ENCODE data around the gene SLAIN2. TPM values are rescaled to one million over a fixed set of nuclear protein-coding genes. Genes with fewer than 3 reads are reported as not detected.
"Not testable (repeated sequence)": the region's sequence is repeated elsewhere in the genome, so short reads cannot be mapped to it uniquely, and the experiment has no call there.

Gene SLAIN2
- total RNA-seq, 2 experiments from 2014 or later: 54.9 to 63.8 TPM

GRCh38 chr4:48429709-48430474 is 88.6 kb downstream of the SLAIN2 start:
- intact Hi-C loops (cut with micrococcal nuclease): loop anchor here (2.0 to 10.0 kb wide), 3 partner anchors 55 to 113 kb away; partner anchors contain the start of genes SLAIN2 and SLC10A4
- Mint-ChIP-seq H3K27me3 (no peaks in the 10 kb centered on the region), H3K27ac (no peak overlapping the region), H3K4me1 (ENCODE audit: low read depth) (peaks cover 36% of the 10 kb centered on the region), H3K36me3 (peaks cover 4% of the 10 kb centered on the region), H3K9me3 (no peaks in the 10 kb centered on the region), H3K4me3 (no peak overlapping the region)
- no peak for DNase-seq
- CTCF ChIA-PET: interaction anchor here (0.6 kb wide), 1 partner anchor 103 kb away, joined by 3 read pairs; no protein-coding TSS in a partner anchor
- POLR2A ChIA-PET: no interaction called here

- peaks cover under 1% of the 10 kb centered on the region for H3K36me3 Mint-ChIP-seq
- ChIA-PET CTCF (no interaction called here), POLR2A (no interaction called here)
- H3K4me1 Mint-ChIP-seq (ENCODE audit: low read depth): peaks cover 36% of the 10 kb centered on the region
- H3K4me3 Mint-ChIP-seq: no peak overlapping the region
- DNase-seq: no peak
- intact Hi-C loops (cut with micrococcal nuclease): loop anchor here (10.0 kb wide), 1 partner anchor 53 kb away; the partner anchor contains the start of gene SLC10A4
- H3K27ac Mint-ChIP-seq: no peak overlapping the region
- no peaks in the 10 kb centered on the region for H3K27me3 Mint-ChIP-seq
- H3K9me3 Mint-ChIP-seq: no peaks in the 10 kb centered on the region
Measured at GRCh38 chr4:48431401-48431800, 90.1 kb downstream of the SLAIN2 start.

GRCh38 chr4:48432017-48432416 is 90.7 kb downstream of the SLAIN2 start:
- no peaks in the 10 kb centered on the region for H3K36me3 Mint-ChIP-seq

DNA sequence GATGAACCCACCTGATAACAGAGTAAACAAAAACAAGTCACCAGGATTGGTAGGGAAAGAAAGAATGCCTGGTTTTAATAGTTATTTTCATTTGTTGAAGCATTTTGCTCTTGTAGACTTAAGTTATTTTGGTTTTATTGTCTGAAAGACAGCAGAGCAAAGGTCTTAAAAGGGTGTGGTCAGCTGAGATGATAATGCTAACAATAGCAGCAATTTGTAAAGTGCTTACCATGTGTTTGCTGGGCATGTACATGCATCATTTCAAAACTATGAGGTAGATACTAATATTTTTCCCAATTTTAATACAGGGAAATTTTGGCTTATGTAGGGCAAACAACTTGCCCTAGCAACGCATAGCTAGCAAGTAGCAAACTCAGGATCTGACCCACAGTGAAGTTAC is 95.0 kb downstream of the SLAIN2 start:
- ChIA-PET CTCF (no interaction called here), POLR2A (no interaction called here)
- H3K4me1 Mint-ChIP-seq (ENCODE audit: low read depth): peaks cover 8% of the 10 kb centered on the region
- no peak for DNase-seq
- H3K4me3 Mint-ChIP-seq: no peak overlapping the region
- H3K36me3 Mint-ChIP-seq: no peaks in the 10 kb centered on the region
- intact Hi-C loops (cut with micrococcal nuclease): loop anchor here (10.0 kb wide), 1 partner anchor 48 kb away; the partner anchor contains the start of gene SLC10A4
- H3K27me3 Mint-ChIP-seq: no peaks in the 10 kb centered on the region
- no peaks in the 10 kb centered on the region for H3K9me3 Mint-ChIP-seq
- no peak overlapping the region for H3K27ac Mint-ChIP-seq

More at GRCh38 chr4:48432017-48432416, 90.7 kb downstream of the SLAIN2 start:
- intact Hi-C loops (cut with micrococcal nuclease): loop anchor here (10.0 kb wide), 1 partner anchor 53 kb away; the partner anchor contains the start of gene SLC10A4
- no peaks in the 10 kb centered on the region for H3K9me3 Mint-ChIP-seq
- ChIA-PET CTCF (no interaction called here), POLR2A (no interaction called here)
- H3K4me1 Mint-ChIP-seq (ENCODE audit: low read depth): peaks cover 36% of the 10 kb centered on the region
- DNase-seq: no peak
- no peak overlapping the region for H3K27ac Mint-ChIP-seq
- no peak overlapping the region for H3K4me3 Mint-ChIP-seq
- H3K27me3 Mint-ChIP-seq: no peaks in the 10 kb centered on the region

- DNase-seq: no peak
- Mint-ChIP-seq H3K36me3 (no peaks in the 10 kb centered on the region), H3K4me1 (ENCODE audit: low read depth) (no peaks in the 10 kb centered on the region), H3K27ac (no peak overlapping the region), H3K4me3 (no peak overlapping the region), H3K27me3 (peaks cover 2% of the 10 kb centered on the region), H3K9me3 (no peaks in the 10 kb centered on the region)
- ChIA-PET CTCF (no interaction called here), POLR2A (no interaction called here)
- intact Hi-C loops (cut with micrococcal nuclease): loop anchor here (10.0 kb wide), 1 partner anchor 45 kb away; the partner anchor contains the start of gene SLC10A4
Measured at GRCh38 chr4:48439988-48440387, 98.7 kb downstream of the SLAIN2 start.

DNA sequence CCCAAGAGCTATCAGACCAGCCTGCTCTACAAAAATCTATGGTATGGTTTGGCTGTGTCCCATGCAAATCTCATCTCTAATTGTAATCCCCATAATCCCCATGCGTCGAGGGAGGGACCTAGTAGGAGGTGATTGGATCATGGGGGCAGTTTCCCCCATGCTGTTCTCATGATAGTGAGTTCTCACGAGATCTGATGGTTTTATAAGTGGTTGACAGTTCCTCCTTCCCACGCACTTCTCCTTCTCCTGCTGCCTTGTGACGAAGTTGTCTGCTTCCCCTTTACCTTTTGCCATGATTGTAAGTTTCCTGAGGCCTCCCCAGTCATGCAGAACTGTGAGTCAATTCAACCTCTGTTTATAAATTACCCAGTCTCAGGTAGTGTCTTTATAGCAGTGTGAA is 99.6 kb downstream of the SLAIN2 start:
- intact Hi-C loops (cut with micrococcal nuclease); POLR2A ChIA-PET; H3K4me3 Mint-ChIP-seq; H3K4me1 Mint-ChIP-seq (ENCODE audit: low read depth); H3K9me3 Mint-ChIP-seq; CTCF ChIA-PET; H3K36me3 Mint-ChIP-seq; H3K27me3 Mint-ChIP-seq; H3K27ac Mint-ChIP-seq; DNase-seq: not testable (repeated sequence)

GRCh38 chr4:48445704-48446103 is 104.4 kb downstream of the SLAIN2 start:
- ChIA-PET POLR2A (no interaction called here), CTCF (interaction anchor here (1.0 to 1.7 kb wide), 4 partner anchors 39 to 517 kb away, joined by 3 to 4 read pairs (median 4); no protein-coding TSS in a partner anchor)
- Mint-ChIP-seq H3K27ac (no peak overlapping the region), H3K9me3 (no peaks in the 10 kb centered on the region), H3K4me3 (no peak overlapping the region), H3K4me1 (ENCODE audit: low read depth) (no peaks in the 10 kb centered on the region), H3K36me3 (no peaks in the 10 kb centered on the region), H3K27me3 (peaks cover 7% of the 10 kb centered on the region)
- intact Hi-C loops (cut with micrococcal nuclease): loop anchor here (1.0 to 2.0 kb wide), 2 partner anchors 101 to 518 kb away; no protein-coding TSS in a partner anchor
- DNase-seq: no peak

- CTCF ChIA-PET: interaction anchor here (0.6 to 1.7 kb wide), 7 partner anchors 12 to 516 kb away, joined by 3 to 7 read pairs (median 3); no protein-coding TSS in a partner anchor
- Mint-ChIP-seq H3K36me3 (no peaks in the 10 kb centered on the region), H3K27me3 (peaks cover 8% of the 10 kb centered on the region), H3K4me1 (ENCODE audit: low read depth) (no peaks in the 10 kb centered on the region), H3K9me3 (no peaks in the 10 kb centered on the region), H3K27ac (no peak overlapping the region), H3K4me3 (no peak overlapping the region)
- intact Hi-C loops (cut with micrococcal nuclease): no loop called here
- no peak for DNase-seq
- POLR2A ChIA-PET: no interaction called here
Measured at GRCh38 chr4:48446642-48447041, 105.3 kb downstream of the SLAIN2 start.

GRCh38 chr4:48449151-48449550 is 107.8 kb downstream of the SLAIN2 start:
- H3K36me3 Mint-ChIP-seq: no peaks in the 10 kb centered on the region
- H3K9me3 Mint-ChIP-seq: no peaks in the 10 kb centered on the region
- ChIA-PET CTCF (no interaction called here), POLR2A (no interaction called here)
- no peak overlapping the region for H3K4me3 Mint-ChIP-seq
- intact Hi-C loops (cut with micrococcal nuclease): no loop called here
- no peak overlapping the region for H3K27ac Mint-ChIP-seq
- DNase-seq: no peak
- H3K27me3 Mint-ChIP-seq: peaks cover 7% of the 10 kb centered on the region
- no peaks in the 10 kb centered on the region for H3K4me1 Mint-ChIP-seq (ENCODE audit: low read depth)

DNA sequence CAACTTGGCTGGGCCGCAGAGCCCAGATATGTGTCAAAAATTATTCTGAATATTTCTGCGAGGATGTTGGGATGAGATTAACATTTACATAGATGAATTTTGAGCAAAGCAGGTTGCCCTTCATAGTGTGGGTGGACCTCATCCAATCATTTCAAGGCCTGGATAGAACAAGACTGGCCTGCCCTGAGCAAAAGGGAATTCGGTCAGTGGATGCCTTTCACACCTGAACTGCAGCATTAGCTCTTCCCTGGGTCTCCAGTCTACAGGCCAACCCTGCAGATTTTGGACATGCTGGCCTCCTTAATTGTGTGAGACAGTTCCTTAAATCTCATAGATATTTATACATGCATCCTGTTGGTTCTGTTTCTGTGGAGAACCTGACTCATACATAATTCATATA is 109.4 kb downstream of the SLAIN2 start:
- no peaks in the 10 kb centered on the region for H3K9me3 Mint-ChIP-seq
- no peaks in the 10 kb centered on the region for H3K36me3 Mint-ChIP-seq
- H3K4me3 Mint-ChIP-seq: no peak overlapping the region
- intact Hi-C loops (cut with micrococcal nuclease): no loop called here
- no peak overlapping the region for H3K27ac Mint-ChIP-seq
- CTCF ChIA-PET: no interaction called here
- H3K4me1 Mint-ChIP-seq (ENCODE audit: low read depth): no peaks in the 10 kb centered on the region
- H3K27me3 Mint-ChIP-seq: peaks cover 7% of the 10 kb centered on the region
- DNase-seq: no peak
- POLR2A ChIA-PET: no interaction called here

- H3K27me3 Mint-ChIP-seq; H3K4me3 Mint-ChIP-seq; H3K4me1 Mint-ChIP-seq (ENCODE audit: low read depth); intact Hi-C loops (cut with micrococcal nuclease); H3K27ac Mint-ChIP-seq; POLR2A ChIA-PET; DNase-seq; H3K9me3 Mint-ChIP-seq; H3K36me3 Mint-ChIP-seq; CTCF ChIA-PET: not testable (repeated sequence)
Measured at GRCh38 chr4:48451656-48452055, 110.3 kb downstream of the SLAIN2 start.

- ChIA-PET POLR2A (no interaction called here), CTCF (interaction anchor here (1.6 kb wide), 1 partner anchor 124 kb away, joined by 4 read pairs; no protein-coding TSS in a partner anchor)
- intact Hi-C loops (cut with micrococcal nuclease): no loop called here
- Mint-ChIP-seq H3K4me3 (no peak overlapping the region), H3K27me3 (peaks cover 3% of the 10 kb centered on the region), H3K9me3 (no peaks in the 10 kb centered on the region), H3K27ac (no peak overlapping the region), H3K4me1 (ENCODE audit: low read depth) (no peaks in the 10 kb centered on the region), H3K36me3 (no peaks in the 10 kb centered on the region)
- no peak for DNase-seq
Measured at GRCh38 chr4:48454591-48454990, 113.3 kb downstream of the SLAIN2 start.

GRCh38 chr4:48461000-48461399 is 119.7 kb downstream of the SLAIN2 start:
- intact Hi-C loops (cut with micrococcal nuclease): no loop called here
- Mint-ChIP-seq H3K4me1 (ENCODE audit: low read depth) (no peaks in the 10 kb centered on the region), H3K36me3 (no peaks in the 10 kb centered on the region), H3K27ac (no peak overlapping the region), H3K27me3 (no peaks in the 10 kb centered on the region), H3K9me3 (peaks cover 3% of the 10 kb centered on the region), H3K4me3 (no peak overlapping the region)
- POLR2A ChIA-PET: no interaction called here
- CTCF ChIA-PET: no interaction called here
- DNase-seq: no peak
